ENCODE data around the gene MYL12A. TPM values are rescaled to one million over a fixed set of nuclear protein-coding genes. Genes with fewer than 3 reads are reported as not detected.
A peak's percentile ranks its signal among the peaks of the same experiment; 100 is the strongest.
"Not testable (repeated sequence)": the region's sequence is repeated elsewhere in the genome, so short reads cannot be mapped to it uniquely, and the experiment has no call there.

MYL12A gene
- total and polyA plus RNA-seq, 5 experiments from 2014 or later, result 432 to 2,558 (median 2,292) TPM

DNA sequence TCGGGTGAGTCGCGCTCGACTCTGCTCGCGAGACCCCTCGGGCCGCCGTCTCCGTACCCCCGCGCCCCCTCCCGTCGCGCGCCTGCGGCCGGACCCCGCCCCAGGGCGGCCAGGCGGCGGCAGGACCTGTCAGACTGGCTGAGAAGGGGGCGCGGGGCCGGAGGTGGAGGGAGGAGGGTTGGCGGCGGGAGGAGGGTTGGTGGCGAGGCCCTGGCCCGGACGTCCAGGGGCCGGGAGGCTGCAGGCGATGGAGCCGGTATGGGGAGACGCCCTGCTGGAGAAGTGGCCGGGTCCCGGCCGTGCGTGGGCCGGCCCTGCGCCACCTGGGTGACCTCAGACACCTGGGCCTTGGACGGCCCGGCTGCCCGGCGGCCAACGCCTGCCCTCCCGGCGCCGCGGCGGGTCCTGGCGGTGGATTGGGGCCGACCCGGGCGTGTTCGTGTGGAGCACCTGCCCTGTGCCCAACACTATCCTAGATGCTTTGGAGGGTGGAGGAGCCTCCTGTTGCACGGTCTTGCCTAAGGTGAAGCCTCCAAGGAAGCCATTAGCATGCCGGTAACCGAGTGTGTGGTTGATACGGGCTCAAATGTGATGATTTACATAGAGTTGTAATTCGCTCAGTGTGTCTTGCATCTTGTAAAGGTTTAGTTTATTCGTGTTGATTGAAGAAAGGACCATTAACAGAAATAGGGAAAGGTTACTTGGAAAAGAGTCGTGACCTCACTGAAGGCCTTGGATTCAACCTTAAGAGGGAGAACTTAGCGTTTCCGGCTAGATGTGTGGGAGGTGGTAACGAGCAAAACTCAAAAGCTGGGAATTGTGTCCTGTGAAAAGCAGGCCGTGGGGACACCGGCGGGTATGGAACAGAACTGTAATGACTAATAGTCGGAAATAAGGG lies 14.9 kb downstream of the MYL12A start:
- H3K4me1 Mint-ChIP-seq, result peaks cover 43 to 89% (median 83%) of the 10 kb centered on the region in 4 donors
- peak overlapping the region; percentile 89 to 100 (median 99) for H3K27ac Mint-ChIP-seq
- H3K9me3 Mint-ChIP-seq, result no peaks in the 10 kb centered on the region
- H3K27me3 Mint-ChIP-seq, result no peaks in the 10 kb centered on the region
- DNase-seq, result peak in 9 of 10 donors; percentile 19 to 63 (median 33)
- POLR2A ChIA-PET, result interaction anchor here (0.5 to 5.3 kb wide), 20 partner anchors 9 to 403 kb away, joined by 3 to 244 read pairs (median 5); partner anchors contain the start of gene MYL12A
- peak; percentile 40 to 47 for ATAC-seq
- H3K4me3 Mint-ChIP-seq, result peak overlapping the region; percentile 91 to 100 (median 98)
- H3K36me3 Mint-ChIP-seq, result peaks cover 4 to 12% (median 10%) of the 10 kb centered on the region in 3 donors

DNA sequence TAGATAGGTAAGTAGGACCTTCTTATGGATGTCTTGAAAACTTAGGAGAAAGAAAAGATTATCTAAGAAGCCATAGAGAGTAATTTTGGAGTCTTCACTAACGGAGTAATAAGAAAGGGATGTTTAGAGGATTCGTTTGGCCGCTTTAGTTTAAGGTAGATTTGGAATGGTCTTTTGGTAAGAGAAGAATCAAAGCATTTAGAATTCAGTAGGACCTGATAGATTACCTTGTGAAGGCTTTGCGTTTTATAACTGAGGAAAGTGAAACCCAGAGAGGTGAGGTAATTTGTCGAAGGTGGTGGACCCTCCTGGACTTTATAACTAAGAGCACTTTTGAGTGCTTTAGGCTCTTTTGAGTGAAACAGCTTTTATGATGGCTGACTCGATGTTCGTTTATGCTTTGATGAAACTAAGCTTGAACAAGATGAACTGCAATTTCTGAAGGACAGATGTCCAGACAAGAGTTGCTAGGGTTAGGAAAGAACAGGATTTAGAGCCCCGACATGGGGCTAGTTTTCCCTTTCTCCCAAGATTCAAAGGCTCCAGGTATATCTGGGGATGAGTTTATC lies 15.6 kb downstream of the MYL12A start:
- Mint-ChIP-seq H3K27me3 (no peaks in the 10 kb centered on the region), H3K9me3 (no peaks in the 10 kb centered on the region), H3K4me1 (peaks cover 41 to 87% (median 80%) of the 10 kb centered on the region in 4 donors), H3K36me3 (peaks cover 0 to 5% (median 3%) of the 10 kb centered on the region in 3 donors), H3K27ac (peak overlapping the region; percentile 89 to 97 (median 93)), H3K4me3 (peak overlapping the region; percentile 88 to 96 (median 92))
- POLR2A ChIA-PET, result interaction anchor here (0.5 to 5.3 kb wide), 5 partner anchors 11 to 331 kb away, joined by 3 to 45 read pairs (median 4); partner anchors contain the start of gene MYL12A
- ATAC-seq, result no peak
- DNase-seq, result no peak

GRCh38 chr18:3264362-3264761 lies 16.8 kb downstream of the MYL12A start:
- POLR2A ChIA-PET, result interaction anchor here (1.2 to 5.3 kb wide), 5 partner anchors 11 to 330 kb away, joined by 3 to 45 read pairs (median 3); partner anchors contain the start of gene MYL12A
- no peaks in the 10 kb centered on the region for H3K27me3 Mint-ChIP-seq
- DNase-seq (no peak), ATAC-seq (no peak)
- peak overlapping the region; percentile 7 to 95 (median 68) for H3K4me3 Mint-ChIP-seq
- H3K4me1 Mint-ChIP-seq, result peaks cover 48 to 87% (median 81%) of the 10 kb centered on the region in 4 donors
- peaks cover 0 to 2% (median 0%) of the 10 kb centered on the region in 3 donors for H3K36me3 Mint-ChIP-seq
- H3K9me3 Mint-ChIP-seq, result no peaks in the 10 kb centered on the region
- H3K27ac Mint-ChIP-seq, result peak overlapping the region in 9 of 10 donors; percentile 2 to 90 (median 53)

GRCh38 chr18:3265564-3266033 lies 18.0 kb downstream of the MYL12A start:
- DNase-seq (no peak), ATAC-seq (no peak)
- peak overlapping the region; percentile 2 to 90 (median 72) for H3K27ac Mint-ChIP-seq
- no peaks in the 10 kb centered on the region for H3K9me3 Mint-ChIP-seq
- peak overlapping the region in 9 of 10 donors; percentile 0 to 77 (median 48) for H3K4me3 Mint-ChIP-seq
- peaks cover 53 to 87% (median 80%) of the 10 kb centered on the region in 4 donors for H3K4me1 Mint-ChIP-seq
- H3K27me3 Mint-ChIP-seq, result no peaks in the 10 kb centered on the region
- POLR2A ChIA-PET, result interaction anchor here (1.2 to 5.3 kb wide), 3 partner anchors 13 to 328 kb away, joined by 3 to 45 read pairs (median 3); partner anchors contain the start of gene MYL12A
- peaks cover 0 to 2% (median 0%) of the 10 kb centered on the region in 3 donors for H3K36me3 Mint-ChIP-seq

DNA sequence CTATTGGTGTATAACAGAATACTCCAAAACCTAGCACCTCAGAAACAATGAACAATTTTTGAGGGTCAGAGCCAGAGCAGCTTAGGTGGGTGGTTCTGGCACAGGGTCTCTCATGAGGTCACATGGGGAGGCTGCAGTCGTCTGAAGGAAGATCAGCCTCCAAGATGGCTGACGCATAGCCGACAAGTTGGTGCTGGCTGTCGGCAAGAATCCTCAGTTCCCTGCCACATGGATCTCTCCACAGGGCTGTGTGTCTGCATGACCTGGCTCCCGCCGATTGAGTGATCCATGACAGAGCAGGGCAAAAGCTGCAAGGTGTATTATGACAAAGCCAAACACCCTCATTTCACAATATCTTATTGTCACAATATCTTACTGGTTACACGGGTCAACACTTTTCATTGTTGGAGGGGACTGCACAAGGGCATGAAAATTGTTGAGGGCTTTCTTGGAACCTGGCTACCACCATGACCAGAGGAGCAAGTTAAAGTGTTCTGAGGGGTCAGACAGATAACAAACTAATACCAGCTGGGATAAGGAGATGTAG lies 18.5 kb downstream of the MYL12A start:
- no peaks in the 10 kb centered on the region for H3K27me3 Mint-ChIP-seq
- peak overlapping the region in 9 of 10 donors; percentile 47 to 77 (median 61) for H3K4me3 Mint-ChIP-seq
- peaks cover 51 to 87% (median 80%) of the 10 kb centered on the region in 4 donors for H3K4me1 Mint-ChIP-seq
- DNase-seq (no peak), ATAC-seq (no peak)
- POLR2A ChIA-PET, result interaction anchor here (1.3 to 5.3 kb wide), 2 partner anchors 14 to 18 kb away, joined by 3 to 45 read pairs; partner anchors contain the start of gene MYL12A
- peaks cover 0 to 2% (median 0%) of the 10 kb centered on the region in 3 donors for H3K36me3 Mint-ChIP-seq
- H3K27ac Mint-ChIP-seq, result peak overlapping the region; percentile 52 to 90 (median 78)
- no peaks in the 10 kb centered on the region for H3K9me3 Mint-ChIP-seq

GRCh38 chr18:3268306-3268705 lies 20.7 kb downstream of the MYL12A start:
- Mint-ChIP-seq H3K9me3 (no peaks in the 10 kb centered on the region), H3K27ac (peak overlapping the region; percentile 6 to 86 (median 78)), H3K4me3 (peak overlapping the region in 9 of 10 donors; percentile 11 to 69 (median 42)), H3K36me3 (peaks cover 0 to 13% (median 2%) of the 10 kb centered on the region in 3 donors), H3K4me1 (peaks cover 49 to 94% (median 90%) of the 10 kb centered on the region in 4 donors), H3K27me3 (no peaks in the 10 kb centered on the region)
- POLR2A ChIA-PET, result no interaction called here
- no peak for ATAC-seq
- no peak for DNase-seq

DNA sequence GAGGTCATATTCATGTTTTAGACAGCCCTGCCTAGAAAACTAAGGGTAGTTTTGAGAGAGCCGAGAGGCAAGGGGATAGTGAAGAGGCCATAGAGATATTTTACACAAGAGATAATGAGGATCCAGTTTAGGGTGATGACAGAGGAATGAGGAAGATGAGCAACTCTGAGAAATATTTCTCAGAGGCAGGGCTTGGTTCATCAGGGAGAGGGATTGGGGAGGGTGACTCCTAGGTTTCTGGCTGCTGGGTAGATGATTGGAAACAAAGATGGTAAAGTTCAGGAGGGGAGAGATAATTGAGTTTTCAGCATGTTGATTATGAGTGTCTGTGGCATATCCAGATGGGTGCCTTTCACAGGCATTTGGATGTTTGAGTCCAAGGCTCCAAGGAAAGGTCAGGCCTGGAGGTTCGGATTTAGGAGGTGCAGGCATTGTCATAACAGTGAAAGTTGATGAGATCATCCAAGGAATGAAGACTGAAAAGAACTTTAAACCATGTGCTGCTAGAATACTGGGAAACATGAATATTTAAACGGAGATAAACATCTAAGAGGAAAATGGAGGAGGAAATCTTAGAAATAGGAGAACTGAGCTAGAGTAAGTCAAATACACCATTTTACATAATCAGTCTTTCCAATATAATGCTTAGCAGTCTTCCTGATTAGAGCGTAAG lies 21.8 kb downstream of the MYL12A start:
- Mint-ChIP-seq H3K27ac (peak overlapping the region; percentile 66 to 86 (median 79)), H3K9me3 (no peaks in the 10 kb centered on the region), H3K4me3 (peak overlapping the region in 8 of 10 donors; percentile 0 to 69 (median 36)), H3K4me1 (peaks cover 47 to 85% (median 80%) of the 10 kb centered on the region in 4 donors), H3K27me3 (no peaks in the 10 kb centered on the region), H3K36me3 (peaks cover 0 to 24% (median 2%) of the 10 kb centered on the region in 3 donors)
- ATAC-seq (no peak), DNase-seq (no peak)
- POLR2A ChIA-PET, result no interaction called here

GRCh38 chr18:3269914-3270299 lies 22.3 kb downstream of the MYL12A start:
- DNase-seq, result no peak
- no peak for ATAC-seq
- POLR2A ChIA-PET, result interaction anchor here (0.6 kb wide), 1 partner anchor 324 kb away, joined by 5 read pairs; no protein-coding TSS in a partner anchor
- Mint-ChIP-seq H3K27me3 (no peaks in the 10 kb centered on the region), H3K4me1 (peaks cover 42 to 79% (median 75%) of the 10 kb centered on the region in 4 donors), H3K4me3 (peak overlapping the region in 3 of 10 donors; percentile 38 to 69 (median 44)), H3K9me3 (no peaks in the 10 kb centered on the region), H3K36me3 (peaks cover 2 to 29% (median 4%) of the 10 kb centered on the region in 3 donors), H3K27ac (peak overlapping the region; percentile 66 to 86 (median 79))

- H3K36me3 Mint-ChIP-seq, result peaks cover 5 to 53% (median 6%) of the 10 kb centered on the region in 3 donors
- no peaks in the 10 kb centered on the region for H3K27me3 Mint-ChIP-seq
- H3K27ac Mint-ChIP-seq, result peak overlapping the region in 9 of 10 donors; percentile 25 to 84 (median 72)
- no peaks in the 10 kb centered on the region for H3K9me3 Mint-ChIP-seq
- POLR2A ChIA-PET, result no interaction called here
- no peak for ATAC-seq
- H3K4me1 Mint-ChIP-seq, result peaks cover 28 to 58% (median 49%) of the 10 kb centered on the region in 4 donors
- no peak for DNase-seq
- no peak overlapping the region for H3K4me3 Mint-ChIP-seq
Measured at GRCh38 chr18:3273042-3273441, 25.4 kb downstream of the MYL12A start.

- H3K4me3 Mint-ChIP-seq, H3K9me3 Mint-ChIP-seq, DNase-seq, POLR2A ChIA-PET, H3K27me3 Mint-ChIP-seq, ATAC-seq: not testable (repeated sequence)
- Mint-ChIP-seq H3K36me3 (peaks cover 5 to 58% (median 5%) of the 10 kb centered on the region in 3 donors), H3K4me1 (peaks cover 3 to 32% (median 6%) of the 10 kb centered on the region in 4 donors), H3K27ac (peak overlapping the region in 4 of 10 donors; percentile 8 to 62 (median 14))
Measured at GRCh38 chr18:3277643-3278213, 30.1 kb downstream of the MYL12A start.
